ENCODE data around the gene BUD13. TPM values are rescaled to one million over a fixed set of nuclear protein-coding genes. Genes with fewer than 3 reads are reported as not detected.
A peak's percentile ranks its signal among the peaks of the same experiment; 100 is the strongest.
"Not testable (repeated sequence)": the region's sequence is repeated elsewhere in the genome, so short reads cannot be mapped to it uniquely, and the experiment has no call there.

BUD13 gene
- polyA plus RNA-seq, 1 donor, result 21.3 TPM

- H3K27ac ChIP-seq (ENCODE audit: low read length); H3K9me3 ChIP-seq (ENCODE audit: control insufficient read depth, low read depth, low read length); DNase-seq; H3K4me1 ChIP-seq (ENCODE audit: control insufficient read depth, insufficient read depth, low read length); H3K27me3 ChIP-seq (ENCODE audit: control insufficient read depth, insufficient read depth, low read length); H3K4me3 ChIP-seq (ENCODE audit: low read length): not testable (repeated sequence)
- peaks cover 62% of the 10 kb centered on the region for H3K36me3 ChIP-seq (ENCODE audit: control insufficient read depth, insufficient read depth, low read length)
- no CpG with 5 or more reads among the region's 8 CpGs for WGBS (ENCODE audit: insufficient coverage, low lambda C conversion rate)
These were observed 16.7 kb downstream of the BUD13 start for GRCh38 chr11:116756044-116756443.

DNA sequence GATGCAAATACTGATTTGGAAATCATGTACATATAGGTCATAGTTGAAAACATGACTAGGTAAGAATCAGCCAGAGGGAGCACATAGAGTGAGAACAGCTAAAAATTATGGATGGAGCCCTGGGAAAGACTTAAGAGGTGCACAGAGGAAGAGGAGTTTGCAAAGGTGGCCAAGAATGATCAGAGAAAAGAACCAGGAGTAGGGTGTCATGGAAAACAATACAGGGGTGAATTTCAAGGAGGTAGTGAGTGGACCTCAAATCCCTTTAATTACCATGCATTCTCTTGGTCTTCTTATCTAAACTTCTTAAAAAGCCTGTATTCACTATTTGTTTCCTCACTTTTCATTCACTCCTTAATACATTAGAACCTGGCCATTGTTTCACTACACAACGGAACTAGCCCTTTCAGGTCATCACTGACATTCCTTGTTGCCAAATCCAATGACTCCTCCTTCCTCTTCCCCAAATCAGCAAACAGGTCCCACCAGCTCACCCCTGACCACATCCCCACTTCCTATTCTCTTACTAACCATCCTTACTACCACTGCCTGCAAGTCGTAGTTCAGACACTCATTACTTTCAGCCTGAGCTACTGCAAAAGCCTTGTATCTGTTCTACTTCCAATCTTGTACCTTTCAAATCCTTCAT lies 22.6 kb downstream of the BUD13 start:
- no peak for DNase-seq
- Histone ChIP-seq H3K4me1 (ENCODE audit: control insufficient read depth, insufficient read depth, low read length) (no peaks in the 10 kb centered on the region), H3K36me3 (ENCODE audit: control insufficient read depth, insufficient read depth, low read length) (peaks cover 54% of the 10 kb centered on the region), H3K9me3 (ENCODE audit: control insufficient read depth, low read depth, low read length) (no peaks in the 10 kb centered on the region), H3K27ac (ENCODE audit: low read length) (no peak overlapping the region), H3K27me3 (ENCODE audit: control insufficient read depth, insufficient read depth, low read length) (no peaks in the 10 kb centered on the region), H3K4me3 (ENCODE audit: low read length) (no peak overlapping the region)
- 100% methylated on average over 1 of the region's 2 CpGs for WGBS (ENCODE audit: insufficient coverage, low lambda C conversion rate)

DNA sequence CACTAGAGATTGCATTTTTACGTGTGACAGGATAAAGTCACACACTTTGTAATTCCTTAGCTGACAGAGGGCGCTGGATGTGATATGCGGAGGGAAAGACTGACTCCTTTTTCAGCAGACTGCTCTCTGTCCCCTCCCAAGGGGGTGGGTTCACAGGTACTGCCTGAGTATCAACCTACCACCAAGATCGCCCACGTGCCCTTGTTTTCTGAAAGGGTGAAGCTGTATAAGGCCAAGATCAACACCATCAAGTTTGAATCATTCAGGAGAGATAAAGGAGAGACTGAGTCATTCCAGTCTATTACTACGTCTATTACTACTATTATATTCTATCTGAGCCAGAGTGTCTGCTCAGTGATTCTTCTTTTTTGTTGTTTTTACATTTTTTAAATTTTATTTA lies 30.7 kb downstream of the BUD13 start:
- Histone ChIP-seq H3K4me3 (ENCODE audit: low read length) (no peak overlapping the region), H3K4me1 (ENCODE audit: control insufficient read depth, insufficient read depth, low read length) (no peaks in the 10 kb centered on the region), H3K27ac (ENCODE audit: low read length) (no peak overlapping the region), H3K9me3 (ENCODE audit: control insufficient read depth, low read depth, low read length) (no peaks in the 10 kb centered on the region), H3K27me3 (ENCODE audit: control insufficient read depth, insufficient read depth, low read length) (no peaks in the 10 kb centered on the region), H3K36me3 (ENCODE audit: control insufficient read depth, insufficient read depth, low read length) (peaks cover 12% of the 10 kb centered on the region)
- whole genome bisulfite sequencing (ENCODE audit: insufficient coverage, low lambda C conversion rate), result no CpG with 5 or more reads among the region's 6 CpGs
- DNase-seq, result no peak

GRCh38 chr11:116740741-116741140 lies 32.0 kb downstream of the BUD13 start:
- DNase-seq, result no peak
- Histone ChIP-seq H3K27me3 (ENCODE audit: control insufficient read depth, insufficient read depth, low read length) (no peaks in the 10 kb centered on the region), H3K27ac (ENCODE audit: low read length) (no peak overlapping the region), H3K36me3 (ENCODE audit: control insufficient read depth, insufficient read depth, low read length) (peaks cover 4% of the 10 kb centered on the region), H3K9me3 (ENCODE audit: control insufficient read depth, low read depth, low read length) (no peaks in the 10 kb centered on the region), H3K4me3 (ENCODE audit: low read length) (no peak overlapping the region), H3K4me1 (ENCODE audit: control insufficient read depth, insufficient read depth, low read length) (no peaks in the 10 kb centered on the region)
- WGBS (ENCODE audit: insufficient coverage, low lambda C conversion rate), result no CpG with 5 or more reads among the region's 4 CpGs

DNA sequence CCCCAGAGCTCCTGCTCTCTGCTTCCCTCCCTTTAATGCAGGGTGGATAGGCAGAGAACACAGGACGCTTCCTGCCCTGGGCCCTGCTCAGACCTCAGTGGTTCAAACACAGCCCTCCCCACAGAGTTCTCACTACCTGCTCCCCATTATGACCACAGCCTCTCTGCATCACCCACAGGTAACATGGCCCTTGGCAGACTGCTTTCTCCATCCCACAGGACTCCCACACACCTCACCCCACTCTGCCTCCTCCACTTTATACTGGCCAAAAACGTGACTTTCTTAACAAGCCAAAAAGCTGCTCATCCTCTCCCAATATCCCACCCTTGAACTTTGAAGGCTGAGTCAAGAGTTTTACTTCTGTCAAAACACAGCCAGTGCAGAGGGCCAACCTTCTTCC lies 33.8 kb downstream of the BUD13 start:
- Histone ChIP-seq H3K4me1 (ENCODE audit: control insufficient read depth, insufficient read depth, low read length) (peaks cover 1% of the 10 kb centered on the region), H3K9me3 (ENCODE audit: control insufficient read depth, low read depth, low read length) (no peaks in the 10 kb centered on the region), H3K27ac (ENCODE audit: low read length) (no peak overlapping the region), H3K27me3 (ENCODE audit: control insufficient read depth, insufficient read depth, low read length) (no peaks in the 10 kb centered on the region), H3K36me3 (ENCODE audit: control insufficient read depth, insufficient read depth, low read length) (no peaks in the 10 kb centered on the region), H3K4me3 (ENCODE audit: low read length) (no peak overlapping the region)
- 83% methylated on average over 1 of the region's 2 CpGs for WGBS (ENCODE audit: insufficient coverage, low lambda C conversion rate)
- no peak for DNase-seq

GRCh38 chr11:116736763-116737162 lies 36.0 kb downstream of the BUD13 start:
- WGBS (ENCODE audit: insufficient coverage, low lambda C conversion rate), result 100% methylated on average over 1 of the region's 3 CpGs

GRCh38 chr11:116733969-116734508 lies 38.7 kb downstream of the BUD13 start:
- WGBS (ENCODE audit: insufficient coverage, low lambda C conversion rate), result no CpG with 5 or more reads among the region's 11 CpGs
- Histone ChIP-seq H3K27ac (ENCODE audit: low read length) (no peak overlapping the region), H3K27me3 (ENCODE audit: control insufficient read depth, insufficient read depth, low read length) (peaks cover 14% of the 10 kb centered on the region), H3K36me3 (ENCODE audit: control insufficient read depth, insufficient read depth, low read length) (no peaks in the 10 kb centered on the region), H3K4me3 (ENCODE audit: low read length) (no peak overlapping the region), H3K4me1 (ENCODE audit: control insufficient read depth, insufficient read depth, low read length) (peaks cover 14% of the 10 kb centered on the region), H3K9me3 (ENCODE audit: control insufficient read depth, low read depth, low read length) (no peaks in the 10 kb centered on the region)
- peak in 1 of 2 donors; percentile 52 for DNase-seq

More at GRCh38 chr11:116736763-116737162, 36.0 kb downstream of the BUD13 start:
- no peaks in the 10 kb centered on the region for H3K9me3 ChIP-seq (ENCODE audit: control insufficient read depth, low read depth, low read length)
- H3K27me3 ChIP-seq (ENCODE audit: control insufficient read depth, insufficient read depth, low read length), result peaks cover 2% of the 10 kb centered on the region
- H3K27ac ChIP-seq (ENCODE audit: low read length), result no peak overlapping the region
- no peak for DNase-seq
- no peaks in the 10 kb centered on the region for H3K36me3 ChIP-seq (ENCODE audit: control insufficient read depth, insufficient read depth, low read length)
- H3K4me1 ChIP-seq (ENCODE audit: control insufficient read depth, insufficient read depth, low read length), result peaks cover 14% of the 10 kb centered on the region
- H3K4me3 ChIP-seq (ENCODE audit: low read length), result no peak overlapping the region

DNA sequence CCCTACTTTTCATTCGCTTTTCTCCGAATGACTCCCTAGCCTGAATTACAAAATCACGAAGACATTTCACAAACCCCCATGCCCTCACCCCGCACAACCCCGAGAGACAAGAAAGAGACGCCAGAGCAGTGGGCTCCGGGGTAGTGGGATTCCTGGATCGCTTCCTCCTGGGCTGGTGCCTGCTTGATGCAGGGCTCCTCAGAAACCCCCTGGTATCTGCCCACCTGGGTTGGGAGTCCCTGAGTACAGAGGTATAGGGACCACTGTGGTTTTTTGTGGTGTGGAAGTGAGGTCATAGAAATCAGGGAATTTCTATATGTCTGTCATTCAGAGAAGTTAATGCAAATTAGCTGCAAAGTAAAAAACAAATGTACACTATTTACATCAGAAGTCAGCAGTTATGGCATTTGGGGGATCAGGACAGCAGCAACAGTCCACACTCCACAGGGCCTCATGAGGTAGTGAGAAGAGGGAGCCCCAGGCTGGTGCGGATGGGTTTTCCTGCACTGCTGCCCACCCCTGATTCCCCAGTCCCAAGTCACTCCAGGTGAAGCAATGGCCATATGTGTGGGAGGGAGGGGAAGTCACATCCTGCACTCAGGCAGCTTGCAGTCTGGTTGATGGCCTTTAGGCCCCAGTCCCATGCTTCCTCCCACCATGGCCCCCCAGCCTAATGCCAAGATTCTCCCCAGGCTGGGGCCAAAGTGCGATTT lies 39.6 kb downstream of the BUD13 start:
- Histone ChIP-seq H3K4me3 (ENCODE audit: low read length) (no peak overlapping the region), H3K4me1 (ENCODE audit: control insufficient read depth, insufficient read depth, low read length) (peaks cover 14% of the 10 kb centered on the region), H3K27ac (ENCODE audit: low read length) (no peak overlapping the region), H3K9me3 (ENCODE audit: control insufficient read depth, low read depth, low read length) (no peaks in the 10 kb centered on the region), H3K27me3 (ENCODE audit: control insufficient read depth, insufficient read depth, low read length) (peaks cover 14% of the 10 kb centered on the region), H3K36me3 (ENCODE audit: control insufficient read depth, insufficient read depth, low read length) (no peaks in the 10 kb centered on the region)
- DNase-seq, result no peak
- WGBS (ENCODE audit: insufficient coverage, low lambda C conversion rate), result no CpG with 5 or more reads among the region's 10 CpGs

DNA sequence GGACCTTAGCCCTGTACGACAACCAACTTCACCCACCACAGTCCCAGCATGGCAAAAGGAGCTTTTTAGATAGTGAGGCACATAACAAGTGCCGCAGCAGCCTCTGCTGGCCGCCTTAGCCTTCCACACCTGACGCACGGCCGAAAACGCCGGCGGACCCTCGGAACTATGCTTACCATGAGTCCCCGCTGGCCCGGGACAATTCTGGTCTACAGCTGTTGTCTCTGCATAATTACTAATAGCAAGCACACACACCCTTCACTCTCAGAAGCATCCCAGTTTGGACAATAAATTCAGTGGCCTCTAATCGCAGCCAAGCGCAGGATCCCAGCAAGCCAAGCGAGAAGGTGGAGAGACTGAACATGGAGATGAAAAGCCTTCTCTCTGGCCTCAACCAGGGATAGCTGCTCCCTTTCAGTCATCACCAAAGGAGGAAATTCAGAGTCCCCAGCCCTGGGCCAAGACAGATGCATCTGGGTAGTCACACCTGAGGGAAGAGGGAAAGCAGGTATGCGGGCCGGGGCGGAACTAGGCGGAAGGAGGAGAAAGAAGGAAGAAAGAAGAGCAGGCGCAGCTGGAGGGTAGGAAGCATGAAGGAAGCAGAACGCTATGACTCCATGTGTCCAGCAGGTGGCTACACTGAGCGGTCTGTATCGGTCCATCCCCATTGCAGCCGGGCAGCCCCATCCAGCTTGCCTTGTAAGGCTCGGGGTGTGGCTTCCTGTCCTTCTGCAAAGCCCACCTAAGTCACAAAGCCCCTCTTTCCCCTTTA lies 40.3 kb downstream of the BUD13 start:
- Histone ChIP-seq H3K4me1 (ENCODE audit: control insufficient read depth, insufficient read depth, low read length) (peaks cover 14% of the 10 kb centered on the region), H3K4me3 (ENCODE audit: low read length) (no peak overlapping the region), H3K27ac (ENCODE audit: low read length) (no peak overlapping the region), H3K27me3 (ENCODE audit: control insufficient read depth, insufficient read depth, low read length) (peaks cover 16% of the 10 kb centered on the region), H3K9me3 (ENCODE audit: control insufficient read depth, low read depth, low read length) (no peaks in the 10 kb centered on the region), H3K36me3 (ENCODE audit: control insufficient read depth, insufficient read depth, low read length) (no peaks in the 10 kb centered on the region)
- DNase-seq, result peak; percentile 57 to 60
- 0% methylated on average over 5 of the region's 25 CpGs for WGBS (ENCODE audit: insufficient coverage, low lambda C conversion rate)

DNA sequence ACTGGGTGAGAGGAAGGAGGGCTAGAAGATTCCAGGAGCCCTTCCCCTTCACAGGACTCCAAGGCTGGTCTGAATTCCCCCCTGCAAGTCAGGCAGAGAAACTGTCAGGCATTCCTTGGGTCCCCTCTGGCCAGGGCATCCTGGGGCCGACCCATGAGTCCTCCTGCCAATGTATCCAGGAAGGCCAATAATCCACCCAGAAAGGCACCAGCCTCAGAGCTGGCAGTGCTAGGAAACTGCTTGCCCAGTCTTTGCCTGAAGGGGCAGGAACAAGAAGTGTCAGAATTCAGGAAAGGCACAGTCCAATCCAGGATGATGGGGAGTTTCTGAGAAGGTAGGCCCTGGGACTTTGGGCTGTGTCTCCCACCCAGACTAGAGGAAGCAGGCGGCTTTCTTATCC lies 41.0 kb downstream of the BUD13 start:
- Histone ChIP-seq H3K36me3 (ENCODE audit: control insufficient read depth, insufficient read depth, low read length) (no peaks in the 10 kb centered on the region), H3K27ac (ENCODE audit: low read length) (peak overlapping the region; percentile 29), H3K9me3 (ENCODE audit: control insufficient read depth, low read depth, low read length) (no peaks in the 10 kb centered on the region), H3K4me1 (ENCODE audit: control insufficient read depth, insufficient read depth, low read length) (peaks cover 14% of the 10 kb centered on the region), H3K27me3 (ENCODE audit: control insufficient read depth, insufficient read depth, low read length) (peaks cover 18% of the 10 kb centered on the region), H3K4me3 (ENCODE audit: low read length) (no peak overlapping the region)
- WGBS (ENCODE audit: insufficient coverage, low lambda C conversion rate), result no CpG with 5 or more reads among the region's 2 CpGs
- no peak for DNase-seq

Data from large intestine (tissue), 3 donors.